ENCODE data around the gene GLG1.

DNA sequence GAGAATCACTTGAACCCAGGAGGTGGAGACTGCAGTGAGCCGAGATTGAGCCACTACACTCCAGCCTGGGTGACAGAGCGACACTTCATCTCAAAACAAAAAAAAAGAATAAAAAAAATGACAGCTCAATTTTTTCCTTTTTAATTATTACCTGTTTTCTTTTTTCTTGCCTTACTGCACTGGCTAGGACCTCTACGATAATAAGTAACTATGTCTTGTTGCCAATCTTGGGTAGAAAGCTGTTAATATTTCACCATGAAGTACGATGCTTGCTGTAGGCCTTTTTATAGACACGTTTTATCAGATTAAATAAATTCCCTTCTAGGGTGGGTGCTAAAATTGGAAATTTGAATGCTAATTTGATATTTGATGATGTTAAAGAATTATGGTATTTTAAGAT is 82.8 kb downstream of the GLG1 start:
- no peak for TF ChIP-seq CTCF (conservative IDR thresholded peaks at IDR 0.05)
- TF ChIP-seq EZH2 (IDR thresholded peaks at IDR 0.05; ENCODE audit: low read depth) = no peak

Measured in PC-9 (cell line).